Stimulated activated naive CD8-positive, alpha-beta T cell treated with anti-CD3 and anti-CD28 coated beads, Interleukin-15, amount 100 ng/mL, for 72 hours (primary cell): ENCODE results near the gene SLC18A2.
"Not testable (repeated sequence)": the region's sequence is repeated elsewhere in the genome, so short reads cannot be mapped to it uniquely, and the experiment has no call there.

Experiments used
- ATAC-seq: fragments of 150-1000 bp; cut with Tn5 transposase; 2 replicates; pipeline ENCODE4 v1.10.0; 2021; ENCODE audit warnings: mild to moderate bottlenecking, moderate library complexity
- DNase-seq, 2 donors: peaks; one replicate each; pipeline ENCODE4 v3.0.0; 2021 to 2022
- H3K27ac Mint-ChIP-seq, 2 donors: one replicate each; pipeline ENCODE4 v1.8.0; 2022; ENCODE audit warnings: mild to moderate bottlenecking in 2 of 2, mixed read lengths in 2 of 2, moderate library complexity in 2 of 2
- H3K27me3 Mint-ChIP-seq: one replicate; pipeline ENCODE4 v1.8.0; 2022; ENCODE audit warnings: mixed read lengths
- H3K4me1 Mint-ChIP-seq: one replicate; pipeline ENCODE4 v1.8.0; 2022; ENCODE audit warnings: mild to moderate bottlenecking, mixed read lengths
- H3K4me3 Mint-ChIP-seq, 2 donors: one replicate each; pipeline ENCODE4 v1.8.0; 2022; ENCODE audit warnings: mild to moderate bottlenecking in 2 of 2, mixed read lengths in 2 of 2, moderate library complexity in 1 of 2
- H3K9me3 Mint-ChIP-seq, 2 donors: one replicate each; pipeline ENCODE4 v1.8.0; 2022; ENCODE audit warnings: mixed read lengths in 2 of 2

SLC18A2 gene

DNA sequence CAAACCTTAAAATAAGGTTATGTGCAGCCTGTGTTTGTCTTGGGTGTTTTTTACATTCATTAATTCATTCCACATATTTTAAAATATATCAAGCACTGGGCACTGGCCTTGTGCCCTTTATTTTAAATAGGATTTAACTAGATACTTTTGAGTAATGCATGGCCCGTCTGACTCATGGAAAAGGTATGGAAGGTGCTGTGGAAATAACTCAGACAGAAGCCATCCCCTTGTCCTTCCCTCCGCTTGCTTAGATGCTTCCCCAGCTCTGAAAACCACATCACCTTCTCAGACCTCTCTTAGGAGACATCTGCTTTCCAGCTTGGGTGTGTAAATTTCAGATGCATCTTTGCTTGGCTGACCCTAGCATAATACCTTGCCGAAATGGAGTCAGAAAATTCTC is 30.5 kb downstream of the SLC18A2 start:
- no peak overlapping the region for H3K27ac Mint-ChIP-seq
- no peaks in the 10 kb centered on the region for H3K9me3 Mint-ChIP-seq
- DNase-seq (no peak), ATAC-seq (no peak)
- no peak overlapping the region for H3K4me3 Mint-ChIP-seq
- no peaks in the 10 kb centered on the region for H3K27me3 Mint-ChIP-seq
- no peaks in the 10 kb centered on the region for H3K4me1 Mint-ChIP-seq

DNA sequence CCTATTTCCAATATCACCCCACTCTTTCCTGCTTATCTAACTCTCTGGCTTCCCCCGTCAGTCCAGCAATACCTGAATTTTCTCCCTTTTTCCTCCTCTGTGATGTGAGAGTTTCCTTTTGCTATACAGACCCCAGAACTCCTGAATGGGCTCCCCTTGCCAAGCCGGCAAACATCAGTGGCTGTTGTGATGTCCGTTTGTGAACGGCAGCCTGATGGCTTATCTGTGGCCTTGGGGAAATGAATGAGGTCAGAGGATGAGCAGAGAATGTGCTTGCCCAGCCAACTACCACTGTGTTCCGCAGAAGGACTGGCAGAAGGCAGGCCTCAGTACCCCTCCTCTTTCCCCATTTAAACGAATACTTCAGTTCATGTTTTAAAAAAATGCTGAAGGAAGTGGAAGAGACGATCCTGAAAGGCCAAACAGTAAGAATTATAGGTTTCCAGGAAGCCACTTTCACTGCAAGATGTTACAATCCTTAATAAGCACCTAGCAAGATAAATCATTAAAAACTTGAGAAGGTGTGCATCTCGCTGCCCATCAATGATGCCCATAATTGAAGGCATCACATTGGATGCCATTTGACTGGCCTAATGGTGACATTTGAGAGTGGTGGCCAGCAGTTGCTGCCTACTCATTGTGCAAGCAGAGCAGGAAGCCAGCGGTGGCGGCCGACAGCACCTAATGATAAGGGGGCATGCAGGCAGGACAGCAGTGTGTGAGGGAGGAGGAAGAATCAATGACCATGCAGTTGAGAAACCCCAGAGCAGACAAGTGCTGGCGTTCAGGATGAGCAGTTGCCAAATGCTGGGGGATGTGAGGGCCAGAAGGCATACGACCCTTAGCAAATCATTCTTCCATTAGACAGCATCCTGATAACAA is 31.5 kb downstream of the SLC18A2 start:
- H3K4me3 Mint-ChIP-seq = no peak overlapping the region
- H3K27ac Mint-ChIP-seq = no peak overlapping the region
- no peak for ATAC-seq
- no peaks in the 10 kb centered on the region for H3K9me3 Mint-ChIP-seq
- no peak for DNase-seq
- no peaks in the 10 kb centered on the region for H3K27me3 Mint-ChIP-seq
- H3K4me1 Mint-ChIP-seq = no peaks in the 10 kb centered on the region

DNA sequence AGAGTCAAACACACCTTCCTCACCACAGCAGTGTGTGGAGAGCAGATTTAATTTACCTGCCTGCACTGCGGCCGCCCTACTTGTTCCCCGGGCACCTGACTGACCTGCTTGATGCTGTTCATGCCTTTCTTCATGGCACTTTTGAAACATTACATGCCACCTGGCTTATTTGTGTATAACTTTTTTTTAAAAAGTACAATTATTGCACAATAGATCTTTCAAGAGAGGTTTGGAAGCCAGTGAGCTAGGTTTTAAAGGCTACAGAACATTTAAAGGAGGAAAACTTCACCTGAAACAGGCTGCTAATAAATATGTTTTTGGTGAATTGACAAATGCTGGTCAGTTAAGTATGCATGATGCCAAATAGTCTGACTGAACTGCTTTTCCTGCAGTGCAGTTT is 33.1 kb downstream of the SLC18A2 start:
- no peak overlapping the region for H3K4me3 Mint-ChIP-seq
- no peak for DNase-seq
- H3K27me3 Mint-ChIP-seq = no peaks in the 10 kb centered on the region
- no peak overlapping the region for H3K27ac Mint-ChIP-seq
- H3K4me1 Mint-ChIP-seq = no peaks in the 10 kb centered on the region
- no peaks in the 10 kb centered on the region for H3K9me3 Mint-ChIP-seq
- no peak for ATAC-seq

DNA sequence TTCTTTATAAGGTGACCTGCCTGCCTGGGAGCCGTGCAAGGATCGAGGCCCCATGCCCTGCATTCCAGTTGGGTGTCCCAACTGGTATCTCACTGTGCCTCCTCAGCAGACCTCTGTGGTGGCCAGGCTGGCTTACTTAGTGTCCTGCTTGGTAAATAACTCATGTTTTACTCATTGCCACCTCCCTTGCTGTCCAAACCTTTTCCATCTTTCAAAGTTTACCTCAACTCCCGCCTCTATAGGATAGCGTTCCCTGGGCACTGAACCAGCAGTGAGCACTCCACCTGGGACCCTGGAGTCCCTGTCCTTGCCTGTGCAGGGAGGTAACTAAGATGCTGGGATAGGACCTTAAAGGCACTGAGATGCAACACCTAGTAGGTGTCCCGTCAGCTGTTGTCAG is 33.6 kb downstream of the SLC18A2 start:
- ATAC-seq (no peak), DNase-seq (no peak)
- Mint-ChIP-seq H3K4me1 (no peaks in the 10 kb centered on the region), H3K4me3 (no peak overlapping the region), H3K9me3 (no peaks in the 10 kb centered on the region), H3K27ac (no peak overlapping the region), H3K27me3 (no peaks in the 10 kb centered on the region)

DNA sequence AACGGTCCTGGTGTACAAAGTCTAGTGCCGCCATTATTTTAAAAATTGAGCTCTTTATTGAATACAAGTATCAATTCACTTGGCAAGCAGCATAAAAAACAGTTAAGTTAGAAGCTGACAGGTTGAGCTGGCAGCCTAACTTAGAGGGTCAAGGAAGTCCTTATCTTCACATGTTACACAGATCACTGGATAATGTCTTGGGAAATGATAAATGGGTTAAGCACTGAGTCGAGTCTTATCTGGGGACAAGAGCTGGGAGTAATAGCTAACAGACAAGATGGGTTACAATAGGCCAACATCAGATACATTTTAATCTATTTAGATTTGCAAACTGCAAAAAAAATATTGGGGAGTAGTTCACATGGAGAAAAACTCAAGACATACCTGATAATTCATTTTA is 34.2 kb downstream of the SLC18A2 start:
- Mint-ChIP-seq H3K9me3 (no peaks in the 10 kb centered on the region), H3K4me3 (no peak overlapping the region), H3K27me3 (no peaks in the 10 kb centered on the region), H3K4me1 (no peaks in the 10 kb centered on the region), H3K27ac (no peak overlapping the region)
- ATAC-seq (no peak), DNase-seq (no peak)

DNA sequence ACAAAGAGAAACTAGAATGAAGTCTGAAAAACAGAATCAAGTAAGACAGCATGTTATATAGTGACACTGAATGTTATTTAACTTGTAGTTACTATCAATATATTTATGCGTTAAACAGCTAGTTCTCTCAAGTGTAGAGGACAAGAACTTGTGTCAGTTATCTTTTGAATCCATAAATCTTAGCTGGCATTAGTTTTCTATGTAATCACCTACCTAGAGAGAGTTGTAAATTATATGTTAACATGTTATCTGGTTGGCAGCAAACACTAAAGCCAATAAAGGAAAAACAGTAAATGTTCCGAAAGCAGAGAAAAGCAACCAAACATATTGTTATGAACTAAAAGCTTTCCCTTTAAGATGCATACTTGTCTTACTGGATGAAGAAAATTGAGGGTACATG is 36.8 kb downstream of the SLC18A2 start:
- DNase-seq (no peak), ATAC-seq (no peak)
- H3K27me3 Mint-ChIP-seq = no peaks in the 10 kb centered on the region
- no peaks in the 10 kb centered on the region for H3K9me3 Mint-ChIP-seq
- no peak overlapping the region for H3K27ac Mint-ChIP-seq
- H3K4me3 Mint-ChIP-seq = no peak overlapping the region
- H3K4me1 Mint-ChIP-seq = no peaks in the 10 kb centered on the region

DNA sequence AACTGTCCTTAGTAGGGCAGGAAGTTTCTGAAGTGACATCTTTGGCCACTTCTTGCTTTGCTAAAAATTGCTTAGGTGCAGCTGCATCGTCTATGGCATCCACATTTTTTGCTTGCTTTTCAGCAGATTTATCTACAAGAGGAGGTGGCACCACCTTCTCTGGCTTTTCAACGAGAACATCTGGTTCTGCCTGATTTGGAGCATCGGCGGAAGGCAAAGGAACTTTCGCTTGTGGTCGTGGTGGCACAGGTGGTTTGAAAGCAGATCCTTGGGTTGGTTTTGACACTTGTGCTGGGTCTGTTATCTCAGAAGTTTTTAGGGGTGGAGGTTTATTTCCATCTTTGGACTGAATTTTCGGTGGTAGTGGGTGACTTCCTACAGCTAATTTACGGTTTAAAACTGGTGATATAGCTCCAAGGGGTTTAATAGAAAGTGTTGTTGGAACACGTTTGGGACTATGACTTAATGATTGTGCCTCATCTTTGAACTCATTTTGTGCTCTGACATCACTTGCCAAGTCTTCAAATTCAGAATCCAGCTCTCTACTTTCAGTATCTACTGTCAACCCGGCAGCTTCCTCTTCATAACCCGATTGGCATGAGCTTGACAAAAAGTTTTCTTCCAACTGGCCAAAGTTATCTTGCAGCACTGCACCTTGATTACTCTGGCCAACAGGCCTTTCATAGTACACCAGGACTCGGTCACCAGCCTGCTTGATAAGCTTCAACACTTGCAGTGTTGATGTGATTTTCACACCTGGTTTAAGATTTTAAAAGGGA is 44.0 kb downstream of the SLC18A2 start:
- Mint-ChIP-seq H3K4me3 (no peak overlapping the region), H3K27ac (no peak overlapping the region), H3K27me3 (no peaks in the 10 kb centered on the region), H3K9me3 (no peaks in the 10 kb centered on the region), H3K4me1 (no peaks in the 10 kb centered on the region)
- DNase-seq (no peak), ATAC-seq (no peak)

DNA sequence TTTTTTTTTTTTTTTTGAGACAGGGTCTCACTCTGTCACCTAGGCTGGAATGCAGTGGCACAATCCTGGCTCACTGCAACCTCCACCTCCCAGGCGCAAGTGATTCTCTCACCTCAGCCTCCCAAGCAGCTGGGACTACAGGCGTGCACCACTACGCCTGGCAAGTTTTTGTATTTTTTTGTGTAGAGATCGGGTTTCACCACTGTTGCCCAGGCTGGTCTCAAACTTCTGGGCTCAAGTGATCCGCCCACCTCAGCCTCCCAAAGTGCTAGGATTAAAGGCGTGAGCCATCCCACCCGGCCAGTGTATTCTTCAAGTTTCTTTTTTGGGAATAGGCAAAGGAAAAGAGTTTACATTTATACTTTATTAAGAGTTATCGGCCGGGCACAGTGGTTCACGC is 50.0 kb downstream of the SLC18A2 start:
- not testable (repeated sequence) for H3K27me3 Mint-ChIP-seq, H3K4me1 Mint-ChIP-seq, DNase-seq, H3K9me3 Mint-ChIP-seq, ATAC-seq, H3K4me3 Mint-ChIP-seq, H3K27ac Mint-ChIP-seq

DNA sequence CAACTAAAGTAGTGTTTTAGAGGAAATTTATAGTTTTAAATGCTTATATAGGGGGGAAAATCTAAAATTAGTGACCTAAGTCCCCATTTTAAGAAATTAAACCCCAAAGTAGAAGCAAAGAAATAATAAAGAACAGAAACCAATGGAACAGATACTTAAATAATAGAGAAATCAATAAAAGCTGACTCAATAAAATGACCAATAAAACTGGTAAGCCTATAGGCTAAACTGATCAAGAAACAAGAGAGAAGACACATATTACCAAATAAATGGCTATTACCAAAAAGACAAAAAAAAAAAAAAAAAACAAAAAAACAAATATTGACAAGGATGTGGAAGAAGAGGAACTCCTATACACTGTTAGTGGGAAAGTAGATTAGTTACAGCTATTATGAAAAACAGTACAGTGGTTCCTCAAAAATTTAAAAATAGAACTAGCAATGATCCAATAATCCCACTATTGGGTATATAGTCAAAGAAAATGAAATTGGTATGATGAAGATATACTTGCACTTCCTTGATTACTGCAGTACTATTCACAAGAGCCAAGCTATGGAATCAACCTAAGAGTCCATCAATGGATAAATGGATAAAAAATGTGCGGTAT is 53.2 kb downstream of the SLC18A2 start:
- H3K9me3 Mint-ChIP-seq = peaks cover under 1 to 4% of the 10 kb centered on the region in 2 donors
- H3K27ac Mint-ChIP-seq = no peak overlapping the region
- DNase-seq (no peak), ATAC-seq (no peak)
- H3K27me3 Mint-ChIP-seq = no peaks in the 10 kb centered on the region
- H3K4me1 Mint-ChIP-seq = peaks cover 5% of the 10 kb centered on the region
- H3K4me3 Mint-ChIP-seq = no peak overlapping the region

DNA sequence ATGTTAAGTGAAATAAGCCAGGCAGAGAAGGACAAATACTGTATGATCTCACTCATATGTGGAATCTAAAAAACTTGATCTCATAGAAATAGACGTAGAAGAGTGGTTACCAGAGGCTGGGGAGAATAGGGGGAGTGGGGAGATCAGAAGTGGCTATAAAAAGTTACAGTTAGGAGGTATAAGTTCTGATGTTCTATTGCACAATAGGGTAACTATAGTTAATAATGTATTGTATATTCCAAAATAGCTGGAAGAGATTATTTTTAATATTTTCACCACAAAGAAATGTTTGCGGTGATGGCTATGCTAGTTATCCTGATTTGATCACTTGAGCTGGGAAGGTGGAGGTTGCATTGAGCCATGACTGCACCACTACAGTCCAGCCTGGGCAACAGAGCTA is 53.8 kb downstream of the SLC18A2 start:
- Mint-ChIP-seq H3K4me1 (peaks cover 5% of the 10 kb centered on the region), H3K27me3 (no peaks in the 10 kb centered on the region), H3K9me3 (peaks cover 4 to 6% of the 10 kb centered on the region in 2 donors), H3K27ac (no peak overlapping the region), H3K4me3 (no peak overlapping the region)
- ATAC-seq = no peak
- no peak for DNase-seq

DNA sequence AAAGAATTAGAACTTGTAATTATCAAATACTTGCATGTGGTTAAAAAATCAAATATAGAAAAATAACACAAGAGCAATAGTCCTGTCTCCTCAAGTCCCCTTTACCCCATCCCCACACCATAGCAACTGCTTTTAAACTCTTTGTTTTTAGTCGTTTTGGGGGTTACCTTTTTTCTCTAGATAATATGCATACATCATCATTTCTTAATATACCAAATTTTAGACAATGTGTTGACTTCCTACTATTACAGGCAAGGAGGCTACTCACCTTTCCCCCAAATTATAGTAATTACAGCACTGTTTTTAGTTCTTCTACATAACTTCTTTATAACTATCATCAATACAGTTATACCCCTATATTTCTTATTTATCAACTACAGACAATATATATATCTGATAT is 57.3 kb downstream of the SLC18A2 start:
- Mint-ChIP-seq H3K4me1 (peaks cover 5% of the 10 kb centered on the region), H3K4me3 (no peak overlapping the region), H3K27me3 (no peaks in the 10 kb centered on the region), H3K27ac (no peak overlapping the region), H3K9me3 (peaks cover 11 to 18% of the 10 kb centered on the region in 2 donors)
- no peak for DNase-seq
- ATAC-seq = no peak

DNA sequence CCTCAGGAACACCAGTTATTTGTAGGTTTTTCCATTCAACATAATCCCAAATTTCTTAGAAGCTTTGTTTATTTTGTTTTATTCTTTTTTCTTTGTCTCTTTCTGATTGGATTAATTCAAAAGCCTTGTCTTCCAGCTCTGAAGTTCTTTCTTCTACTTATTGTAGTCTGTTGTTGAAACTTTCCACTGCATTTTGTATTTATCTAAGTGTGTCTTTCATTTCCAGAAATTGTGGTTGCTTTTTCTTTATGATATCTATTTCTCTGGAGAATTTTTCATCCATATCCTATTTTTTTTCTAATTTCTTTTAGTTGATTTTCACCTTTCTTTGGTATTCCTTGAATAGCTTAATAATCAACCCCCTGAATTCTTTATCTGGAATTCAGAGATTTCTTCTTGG is 58.5 kb downstream of the SLC18A2 start:
- H3K27ac Mint-ChIP-seq = no peak overlapping the region

DNA sequence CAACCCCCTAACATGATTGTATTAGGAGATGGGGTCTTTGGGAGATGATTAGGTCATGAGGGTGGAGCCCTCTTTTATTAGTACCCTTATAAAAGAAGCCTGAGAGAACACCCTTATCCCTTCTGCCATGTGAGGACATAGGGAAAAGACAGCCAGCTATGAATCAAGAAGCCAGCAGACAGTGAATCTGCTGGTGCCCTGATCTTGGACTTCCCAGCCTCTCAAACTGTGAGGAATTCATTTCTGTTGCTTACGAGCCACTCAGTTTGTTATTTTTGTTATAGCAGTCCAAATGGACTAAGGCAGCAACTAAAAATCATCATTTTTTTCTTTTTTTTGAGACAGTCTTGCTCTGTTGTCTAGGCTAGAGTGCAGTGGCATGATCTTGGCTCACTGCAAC is 59.8 kb downstream of the SLC18A2 start:
- Mint-ChIP-seq H3K9me3 (peaks cover 7 to 29% of the 10 kb centered on the region in 2 donors), H3K27me3 (no peaks in the 10 kb centered on the region), H3K4me3 (no peak overlapping the region), H3K4me1 (no peaks in the 10 kb centered on the region), H3K27ac (no peak overlapping the region)
- DNase-seq = no peak
- no peak for ATAC-seq

More for the DNA sequence above, 58.5 kb downstream of the SLC18A2 start:
- no peak overlapping the region for H3K4me3 Mint-ChIP-seq
- H3K27me3 Mint-ChIP-seq = no peaks in the 10 kb centered on the region
- DNase-seq (no peak), ATAC-seq (no peak)
- H3K9me3 Mint-ChIP-seq = peaks cover 11 to 27% of the 10 kb centered on the region in 2 donors
- H3K4me1 Mint-ChIP-seq = no peaks in the 10 kb centered on the region

DNA sequence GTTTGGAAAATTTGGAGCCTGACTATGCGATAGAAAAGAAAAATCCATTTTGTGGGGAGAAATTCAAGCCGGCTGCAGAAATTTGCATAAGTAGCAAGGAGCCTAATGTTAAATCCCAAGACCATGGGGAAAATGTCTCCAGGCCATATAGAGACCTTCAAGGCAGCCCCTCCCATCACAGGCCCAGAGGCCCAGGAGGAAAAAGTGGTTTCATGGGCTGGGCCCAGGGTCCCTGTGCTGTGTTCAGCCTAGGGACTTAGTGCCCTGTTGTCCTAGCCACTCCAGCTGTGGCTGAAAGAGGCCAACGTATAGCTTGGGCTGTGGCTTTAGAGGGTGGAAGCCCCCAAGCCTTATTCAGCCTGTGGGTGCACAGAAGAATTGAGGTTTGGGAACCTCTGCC is 62.5 kb downstream of the SLC18A2 start:
- not testable (repeated sequence) for H3K27me3 Mint-ChIP-seq, H3K27ac Mint-ChIP-seq, H3K4me1 Mint-ChIP-seq, DNase-seq, ATAC-seq, H3K4me3 Mint-ChIP-seq
- H3K9me3 Mint-ChIP-seq = peaks cover 7 to 29% of the 10 kb centered on the region in 2 donors

DNA sequence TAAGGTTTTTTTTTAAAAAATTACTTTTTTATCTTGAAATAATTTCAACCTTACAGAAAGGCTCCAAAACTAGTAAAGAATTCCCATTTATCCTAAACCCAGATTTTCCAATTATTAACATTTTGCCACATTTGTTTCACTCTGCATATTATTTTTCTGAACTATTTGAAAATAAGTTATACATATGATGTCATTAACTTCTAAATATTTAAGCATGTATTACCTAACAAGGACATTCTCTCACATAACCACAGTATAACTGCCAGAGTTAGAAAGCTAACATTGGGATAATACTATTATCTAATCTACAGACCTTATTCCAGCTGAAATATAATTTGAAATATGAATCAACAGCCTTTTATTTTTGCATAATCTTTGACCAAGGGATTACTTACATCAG is 65.8 kb downstream of the SLC18A2 start:
- Mint-ChIP-seq H3K27me3 (no peaks in the 10 kb centered on the region), H3K9me3 (peaks cover 7 to 19% of the 10 kb centered on the region in 2 donors), H3K4me3 (no peak overlapping the region), H3K27ac (no peak overlapping the region), H3K4me1 (peaks cover 18% of the 10 kb centered on the region)
- ATAC-seq (no peak), DNase-seq (no peak)

DNA sequence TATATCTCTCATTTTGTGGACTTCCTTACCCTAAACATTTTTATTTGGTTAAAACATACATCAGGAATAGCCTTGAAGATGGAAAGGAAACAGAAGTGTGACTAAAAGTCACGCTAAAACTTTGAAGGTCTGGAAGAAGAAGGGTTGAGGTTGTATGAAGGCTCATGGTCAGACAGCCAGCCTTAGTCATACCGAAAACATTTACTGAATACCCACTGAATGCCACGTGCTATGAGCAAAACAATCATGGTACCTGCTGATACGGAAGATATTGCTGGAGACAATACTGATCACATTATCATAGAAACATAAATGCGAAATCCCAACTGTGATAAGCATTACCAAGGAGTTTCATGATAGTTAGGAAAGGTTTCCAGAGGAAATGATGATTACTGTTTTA is 70.3 kb downstream of the SLC18A2 start:
- Mint-ChIP-seq H3K4me3 (no peak overlapping the region), H3K27ac (no peak overlapping the region), H3K27me3 (no peaks in the 10 kb centered on the region), H3K4me1 (peaks cover 22% of the 10 kb centered on the region), H3K9me3 (no peaks in the 10 kb centered on the region)
- DNase-seq (no peak), ATAC-seq (no peak)
